ENCODE results near the gene ARRDC1.
"Not testable (repeated sequence)": the region's sequence is repeated elsewhere in the genome, so short reads cannot be mapped to it uniquely, and the experiment has no call there.

The ARRDC1 gene

GRCh38 chr9:137613738-137614523 lies 8.4 kb downstream of the ARRDC1 start:
- no peak for DNase-seq

DNA sequence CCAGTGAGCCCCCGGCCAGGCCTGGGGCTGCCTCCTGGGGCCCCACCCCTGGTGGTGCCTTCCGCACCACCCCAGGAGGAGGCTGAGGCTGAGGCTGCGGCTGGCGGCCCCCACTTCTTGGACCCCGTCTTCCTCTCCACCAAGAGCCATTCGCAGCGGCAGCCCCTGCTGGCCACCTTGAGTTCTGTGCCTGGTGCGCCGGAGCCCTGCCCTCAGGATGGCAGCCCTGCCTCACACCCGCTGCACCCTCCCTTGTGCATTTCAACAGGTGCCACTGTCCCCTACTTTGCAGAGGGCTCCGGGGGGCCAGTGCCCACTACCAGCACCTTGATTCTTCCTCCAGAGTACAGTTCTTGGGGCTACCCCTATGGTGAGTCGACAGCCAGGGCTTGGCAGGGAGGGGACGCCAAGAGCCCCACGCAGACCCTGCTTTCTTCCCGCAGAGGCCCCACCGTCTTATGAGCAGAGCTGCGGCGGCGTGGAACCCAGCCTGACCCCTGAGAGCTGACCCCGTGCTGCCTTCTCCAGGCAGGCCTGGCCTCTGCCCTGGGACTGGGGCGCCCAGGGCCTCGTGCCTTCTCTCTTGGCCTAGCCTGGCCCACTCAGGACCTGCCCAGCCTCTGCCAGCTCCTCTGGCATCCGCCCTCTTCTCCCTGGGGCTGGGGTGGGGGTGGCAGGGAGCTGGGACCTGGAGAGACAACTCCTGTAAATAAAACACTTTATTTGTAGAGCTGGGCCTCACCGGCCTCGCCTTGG lies 9.3 kb downstream of the ARRDC1 start:
- no peak for DNase-seq

DNA sequence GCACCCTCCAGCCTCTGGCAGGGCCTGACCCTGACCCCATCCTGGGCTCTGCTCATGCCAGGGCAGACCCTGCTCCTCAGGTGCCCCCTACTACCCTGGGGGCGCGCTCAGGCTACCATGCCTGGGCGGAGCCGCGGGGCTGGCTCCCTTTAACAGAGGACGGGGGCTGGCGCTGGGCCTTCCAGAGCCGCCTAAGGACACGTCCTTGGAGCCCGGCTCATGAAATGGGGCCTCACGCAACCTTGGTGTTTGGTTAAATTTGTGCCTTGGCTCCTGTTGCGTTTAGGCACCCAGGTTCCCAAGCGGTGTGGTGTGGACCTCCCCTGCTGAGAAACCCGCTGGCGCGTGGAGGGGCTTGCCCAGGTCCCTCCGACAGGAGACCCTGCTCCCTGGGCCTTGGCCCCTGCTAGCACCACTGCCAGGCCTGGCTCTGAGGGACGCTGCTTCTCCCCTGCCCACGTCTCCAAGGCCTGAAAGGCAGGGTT lies 9.9 kb downstream of the ARRDC1 start:
- DNase-seq, result no peak

GRCh38 chr9:137618105-137619067 lies 12.9 kb downstream of the ARRDC1 start, which contains the start of gene EHMT1:
Gene EHMT1 (plus strand): TSS chr9:137619005. CDS start chr9:137619029, 24 bp downstream.
- DNase-seq, result peak; percentile 84

GRCh38 chr9:137619240-137620047 lies 14.0 kb downstream of the ARRDC1 start:
- DNase-seq, result no peak

DNA sequence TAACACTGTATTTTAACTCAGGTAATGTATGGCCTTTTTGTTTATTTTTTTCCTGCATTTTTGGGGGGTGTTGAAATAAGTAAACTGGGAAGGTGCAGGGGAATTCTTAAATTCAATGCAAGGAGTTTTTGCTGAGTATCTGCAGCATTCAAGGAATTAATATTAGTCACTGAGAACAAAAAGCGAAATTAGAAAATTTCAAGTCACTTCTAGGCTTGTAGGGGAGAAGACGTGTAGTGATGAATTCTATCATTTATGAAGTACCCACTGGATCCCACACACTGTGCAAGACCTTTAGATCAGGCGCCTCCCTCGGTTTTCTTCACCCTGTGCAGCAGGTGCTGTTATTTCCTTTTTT lies 14.5 kb downstream of the ARRDC1 start:
- no peak for DNase-seq

- DNase-seq, result no peak
Observed at GRCh38 chr9:137620581-137620980, 15.1 kb downstream of the ARRDC1 start.

DNA sequence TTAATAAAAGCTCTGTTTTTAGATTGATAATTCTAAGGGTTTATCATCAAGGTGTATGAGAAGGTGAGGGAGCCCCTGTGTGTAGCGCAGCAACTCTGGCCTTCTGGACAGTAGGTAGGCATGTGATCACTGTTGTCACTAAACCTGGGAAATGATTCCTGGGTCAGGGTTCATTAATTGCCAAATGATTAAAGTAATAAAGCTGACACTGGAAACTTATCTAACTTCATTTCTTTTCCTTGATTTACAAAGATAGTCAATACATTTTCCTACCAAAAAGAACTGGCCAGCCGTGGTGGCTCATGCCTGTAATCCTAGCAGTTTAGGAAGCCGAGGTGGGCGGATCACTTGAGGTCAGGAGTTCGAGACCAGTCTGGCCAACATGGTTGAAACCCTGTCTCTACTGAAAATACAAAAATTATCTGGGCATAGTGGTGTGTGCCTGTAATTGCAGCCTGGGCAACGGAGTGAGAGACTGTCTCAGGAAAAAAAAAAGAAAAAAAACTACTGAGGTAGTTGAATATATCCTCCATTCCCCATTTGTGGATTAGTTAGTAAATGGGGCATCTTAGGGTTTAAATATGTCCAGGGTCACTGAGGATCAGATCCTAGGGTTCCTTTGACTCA lies 15.8 kb downstream of the ARRDC1 start:
- DNase-seq, result no peak

- not testable (repeated sequence) for DNase-seq
Observed at GRCh38 chr9:137622211-137622610, 16.7 kb downstream of the ARRDC1 start.

DNA sequence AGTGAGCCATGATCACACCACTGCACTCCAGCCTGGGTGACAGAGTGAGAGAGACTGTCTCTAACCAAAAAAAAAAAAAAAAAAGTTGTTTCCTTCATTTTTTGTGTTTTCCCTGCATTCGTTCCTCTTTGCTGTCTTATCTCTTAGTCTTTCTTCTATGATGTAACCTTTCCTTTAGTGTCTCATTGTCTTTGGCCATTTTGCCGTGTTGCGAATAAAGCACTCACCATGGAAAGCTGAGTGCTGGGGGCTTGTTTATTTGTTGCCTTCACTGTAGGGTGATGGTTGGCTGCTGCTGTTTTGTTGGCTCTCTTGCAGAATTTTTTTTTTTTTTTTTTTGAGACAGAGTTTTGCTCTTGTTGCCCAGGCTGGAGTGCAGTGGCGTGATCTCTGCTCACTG lies 21.0 kb downstream of the ARRDC1 start:
- no peak for DNase-seq

- not testable (repeated sequence) for DNase-seq
Observed at GRCh38 chr9:137627406-137627805, 21.9 kb downstream of the ARRDC1 start.

- no peak for DNase-seq
Observed at GRCh38 chr9:137630126-137630525, 24.6 kb downstream of the ARRDC1 start.

- no peak for DNase-seq
Observed at GRCh38 chr9:137630679-137631078, 25.2 kb downstream of the ARRDC1 start.

DNA sequence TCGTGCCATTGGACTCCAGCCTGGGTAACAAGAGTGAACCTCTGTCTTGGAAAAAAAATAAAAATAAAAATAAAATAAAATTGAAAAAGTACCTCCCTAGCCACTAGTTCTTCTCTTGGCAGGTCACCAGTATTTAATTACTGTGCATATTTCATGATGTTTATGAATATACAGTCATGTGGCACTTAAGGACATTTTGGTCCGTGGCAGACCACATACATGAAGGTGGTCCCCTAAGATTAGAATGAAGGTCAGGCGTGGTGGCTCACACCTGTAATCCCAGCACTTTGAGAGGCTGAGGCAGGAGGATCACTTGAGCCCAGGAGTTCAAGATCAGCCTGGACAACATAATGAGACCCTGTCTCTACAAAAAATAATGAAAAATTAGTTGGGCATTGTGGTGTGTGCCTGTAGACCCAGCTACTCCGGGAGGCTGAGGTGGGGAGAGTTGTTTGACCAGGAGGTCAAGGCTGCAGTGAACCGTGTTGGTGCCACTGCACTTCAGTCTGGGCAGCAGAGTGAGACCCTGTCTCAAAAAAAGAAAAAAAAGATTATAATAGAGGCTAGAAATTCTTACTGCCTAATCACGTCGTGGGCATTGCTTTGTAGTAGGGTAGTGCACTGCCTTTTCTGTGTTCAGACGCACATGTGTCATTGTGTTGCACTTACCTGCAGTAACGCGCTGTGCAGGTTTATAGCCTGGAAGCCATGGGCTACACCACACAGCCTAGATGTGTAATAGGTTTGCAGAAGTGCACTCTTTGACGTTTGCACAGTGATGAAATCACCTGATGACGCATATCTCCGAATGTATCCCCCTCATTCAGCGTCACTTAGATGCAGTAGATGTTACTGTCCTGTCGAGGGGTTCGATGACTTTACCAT lies 26.1 kb downstream of the ARRDC1 start:
- no peak for DNase-seq

DNA sequence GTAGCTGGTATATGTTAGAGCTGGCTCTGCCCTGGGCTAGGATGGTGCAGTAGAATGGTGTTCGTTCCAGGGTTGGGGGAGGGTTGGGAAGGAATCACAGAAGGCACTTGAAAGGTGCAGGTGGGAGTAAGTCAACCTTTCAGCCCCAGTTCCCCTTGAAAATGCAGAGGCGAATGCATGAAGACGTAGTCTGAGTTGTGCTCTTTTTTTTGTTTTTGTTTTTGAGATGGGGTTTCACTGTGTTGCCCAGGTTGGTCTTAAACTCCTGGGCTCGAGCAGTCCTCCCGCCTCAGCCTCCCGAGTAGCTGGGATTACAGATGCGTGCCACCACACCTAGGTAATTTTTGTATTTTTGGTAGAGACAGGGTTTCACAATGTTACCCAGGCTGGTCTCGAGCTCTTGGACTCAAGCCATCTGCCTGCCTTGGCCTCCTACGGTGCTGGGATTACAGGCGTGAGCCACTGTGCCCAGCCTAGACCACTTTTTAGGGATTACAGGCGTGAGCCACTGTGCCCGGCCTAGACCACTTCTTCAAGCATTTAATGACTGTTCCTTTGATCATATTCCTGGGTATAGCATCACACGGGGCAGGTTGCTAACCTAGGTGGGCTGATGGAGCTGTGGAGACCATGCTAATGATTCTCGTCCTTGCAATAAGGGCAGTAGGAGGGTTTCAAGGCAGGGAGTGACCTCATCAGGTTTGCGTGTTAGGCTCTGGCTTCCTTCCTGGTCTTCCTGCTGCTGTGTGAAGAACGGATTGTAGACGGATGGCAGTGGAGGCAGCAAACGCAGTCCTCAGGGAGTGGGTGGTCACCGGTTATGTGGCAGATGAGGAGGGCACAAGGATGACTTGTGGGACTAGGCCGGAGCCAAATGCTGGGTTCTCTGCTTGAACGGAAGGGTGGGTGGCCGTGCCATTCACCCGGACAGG lies 27.0 kb downstream of the ARRDC1 start:
- no peak for DNase-seq

DNA sequence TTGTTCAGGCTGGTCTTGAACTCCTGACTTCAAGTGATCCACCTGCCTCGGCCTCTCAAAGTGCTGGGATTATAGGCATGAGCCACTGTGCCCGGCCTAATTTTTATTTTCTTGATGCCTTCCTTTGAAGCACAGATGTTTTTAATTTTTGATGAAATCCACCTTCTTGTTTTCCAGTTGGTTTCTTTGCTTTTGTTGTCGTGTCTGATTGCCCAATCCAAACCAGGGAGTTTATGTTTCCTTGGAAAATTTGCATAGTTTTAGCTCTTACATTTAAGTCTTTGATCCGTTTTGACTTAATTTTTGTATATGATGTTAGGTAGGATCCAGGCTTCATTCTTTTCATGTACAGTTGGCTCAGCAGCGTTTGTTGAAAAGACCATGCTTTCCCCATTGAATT lies 28.5 kb downstream of the ARRDC1 start:
- DNase-seq, result no peak

- no peak for DNase-seq
Observed at GRCh38 chr9:137638680-137639079, 33.2 kb downstream of the ARRDC1 start.

DNA sequence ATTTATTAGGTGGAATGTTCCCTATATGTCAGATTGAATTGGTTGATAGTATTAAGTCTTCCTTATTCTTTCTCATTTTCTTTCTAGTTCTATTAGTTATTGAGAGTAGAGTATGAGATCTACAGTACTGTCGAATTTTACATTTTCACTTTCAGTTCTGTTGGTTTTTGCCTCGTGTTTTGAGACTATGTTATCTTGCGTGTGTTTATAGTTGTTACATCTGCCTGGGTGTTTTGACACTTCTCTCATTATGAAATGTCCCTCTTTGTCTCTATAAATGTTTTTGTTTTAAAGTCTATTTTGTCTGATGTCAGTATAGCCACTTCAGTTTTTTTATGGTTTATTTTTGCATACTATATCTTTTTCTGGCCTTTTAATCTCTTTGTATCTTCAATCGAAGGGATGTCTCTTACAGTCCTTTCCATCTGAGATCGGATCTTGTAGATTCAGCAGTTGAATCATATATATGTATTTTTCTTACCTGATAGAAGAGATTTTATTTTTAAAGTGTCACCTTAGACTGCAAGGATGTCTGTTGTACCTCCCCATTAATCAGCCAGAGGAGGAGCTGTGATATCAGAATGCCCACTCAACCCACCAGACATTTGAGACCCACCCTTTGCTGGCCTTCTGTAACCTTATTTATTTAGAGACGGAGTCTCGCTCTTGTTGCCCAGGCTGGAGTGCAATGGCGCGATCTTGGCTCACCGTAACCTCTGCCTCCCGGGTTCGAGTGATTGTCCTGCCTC lies 34.0 kb downstream of the ARRDC1 start:
- DNase-seq, result no peak

DNA sequence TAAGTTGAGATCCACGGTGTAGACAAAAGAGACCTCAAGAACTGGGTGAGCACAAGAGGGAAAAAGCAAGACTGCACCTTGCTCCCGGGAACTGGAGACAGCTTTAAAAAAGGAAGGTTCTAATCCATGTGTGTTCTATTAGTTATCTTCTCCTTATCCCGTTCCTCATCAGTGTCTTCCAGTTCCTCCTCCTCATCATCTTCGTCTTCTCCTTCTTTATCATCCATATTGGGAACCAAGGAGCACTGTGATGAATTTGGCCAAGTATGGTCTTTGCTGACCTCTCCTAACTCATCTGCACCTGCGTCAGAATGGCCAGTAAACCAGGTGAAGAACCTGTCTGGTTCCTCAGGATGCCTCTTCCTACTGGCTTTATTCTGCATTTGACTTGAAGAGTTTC lies 35.4 kb downstream of the ARRDC1 start:
- no peak for DNase-seq
